RWPE1 (cell line): ENCODE data around the gene YPEL5.

Source experiments
- CTCF ChIA-PET: fragments of 350-600 bp; sonication (Branson Sonifier 250); formaldehyde crosslinking; extraction: SDS; loops from one replicate; lab custom pipeline; 2021; lab: Yijun Ruan, JAX
- POLR2A ChIA-PET: fragments of 400-600 bp; formaldehyde crosslinking; extraction: SDS; loops from one replicate; lab custom pipeline; 2020; ENCODE audit warnings: antibody characterized with exemption; ENCODE audit not compliant: low non-redundant PET; lab: Yijun Ruan, JAX
- DNase-seq: peaks from one replicate; pipeline ENCODE4 v3.0.0; 2012; ENCODE audit warnings: low spot score
- H3K27ac ChIP-seq: fragments of 450-650 bp; 2 replicates; pipeline ENCODE4 v1.5.1; 2017
- TF ChIP-seq, protein P1 (sequence below): fragments of 450-650 bp; conservative IDR thresholded peaks from 2 replicates; pipeline ENCODE4 v1.5.1; 2017; ENCODE audit warnings: low read depth, mild to moderate bottlenecking

YPEL5 gene

DNA sequence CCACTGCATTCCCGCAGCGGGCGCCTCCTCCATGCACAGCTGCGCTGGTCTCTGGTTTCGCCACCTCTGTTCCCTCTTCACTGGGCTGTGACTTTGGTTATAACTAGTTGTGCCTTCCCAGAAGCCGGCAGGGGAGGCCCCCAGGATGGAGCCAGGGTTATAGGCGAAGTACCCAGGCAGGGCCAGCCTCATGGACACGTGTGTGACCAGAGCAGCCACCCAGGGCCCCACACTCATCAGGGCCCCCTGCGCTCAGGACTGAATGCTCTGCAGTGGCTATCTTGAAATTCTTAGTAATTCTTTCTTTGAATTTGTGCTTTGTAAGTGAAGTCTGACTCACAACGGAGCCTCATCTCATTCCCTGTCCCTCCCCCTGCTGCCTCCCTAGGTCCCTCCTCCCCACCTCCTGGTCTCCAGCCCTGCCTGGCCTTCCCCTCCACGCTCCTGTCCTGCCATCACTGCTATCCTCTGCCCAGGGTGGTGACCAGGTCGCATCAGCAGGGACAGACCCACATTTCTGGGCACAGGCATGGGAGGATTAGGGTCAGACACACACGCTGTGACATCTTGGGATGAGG lies 46.4 kb downstream of the YPEL5 start:
- ChIA-PET POLR2A (no interaction called here), CTCF (interaction anchor here (0.5 to 1.8 kb wide), 3 partner anchors 28 to 518 kb away, joined by 3 to 4 read pairs (median 4); no protein-coding TSS in a partner anchor)
- TF ChIP-seq, protein P1, sequence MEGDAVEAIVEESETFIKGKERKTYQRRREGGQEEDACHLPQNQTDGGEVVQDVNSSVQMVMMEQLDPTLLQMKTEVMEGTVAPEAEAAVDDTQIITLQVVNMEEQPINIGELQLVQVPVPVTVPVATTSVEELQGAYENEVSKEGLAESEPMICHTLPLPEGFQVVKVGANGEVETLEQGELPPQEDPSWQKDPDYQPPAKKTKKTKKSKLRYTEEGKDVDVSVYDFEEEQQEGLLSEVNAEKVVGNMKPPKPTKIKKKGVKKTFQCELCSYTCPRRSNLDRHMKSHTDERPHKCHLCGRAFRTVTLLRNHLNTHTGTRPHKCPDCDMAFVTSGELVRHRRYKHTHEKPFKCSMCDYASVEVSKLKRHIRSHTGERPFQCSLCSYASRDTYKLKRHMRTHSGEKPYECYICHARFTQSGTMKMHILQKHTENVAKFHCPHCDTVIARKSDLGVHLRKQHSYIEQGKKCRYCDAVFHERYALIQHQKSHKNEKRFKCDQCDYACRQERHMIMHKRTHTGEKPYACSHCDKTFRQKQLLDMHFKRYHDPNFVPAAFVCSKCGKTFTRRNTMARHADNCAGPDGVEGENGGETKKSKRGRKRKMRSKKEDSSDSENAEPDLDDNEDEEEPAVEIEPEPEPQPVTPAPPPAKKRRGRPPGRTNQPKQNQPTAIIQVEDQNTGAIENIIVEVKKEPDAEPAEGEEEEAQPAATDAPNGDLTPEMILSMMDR, result no peak
- H3K27ac ChIP-seq, result no peak overlapping the region
- DNase-seq, result no peak

DNA sequence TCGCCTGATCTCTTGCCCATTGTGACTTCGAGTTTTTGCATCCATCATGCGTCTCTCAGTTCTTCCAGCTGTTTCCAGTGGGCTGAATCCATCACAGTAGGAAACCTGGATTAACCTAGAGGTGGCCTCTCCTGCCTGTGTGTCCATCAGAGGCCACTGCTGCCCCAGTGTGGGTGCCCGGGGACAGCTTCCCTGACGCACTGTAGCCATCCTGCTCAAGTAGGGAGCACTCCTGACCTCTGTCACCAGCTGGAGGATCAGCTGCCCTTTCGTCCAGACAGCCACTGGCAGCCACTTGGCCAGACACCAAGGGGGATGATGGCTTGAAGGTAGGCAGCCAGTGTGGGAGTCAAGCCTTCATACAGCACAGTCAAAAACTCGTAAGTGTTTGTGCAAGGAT lies 47.6 kb downstream of the YPEL5 start:
- H3K27ac ChIP-seq, result no peak overlapping the region
- POLR2A ChIA-PET, result no interaction called here
- CTCF ChIA-PET, result interaction anchor here (1.8 kb wide), 1 partner anchor 517 kb away, joined by 4 read pairs; no protein-coding TSS in a partner anchor
- TF ChIP-seq, protein P1, result no peak
- no peak for DNase-seq

GRCh38 chr2:30195016-30195415 lies 48.2 kb downstream of the YPEL5 start:
- no peak for DNase-seq
- CTCF ChIA-PET, result interaction anchor here (0.6 kb wide), 1 partner anchor 23 kb away, joined by 4 read pairs; no protein-coding TSS in a partner anchor
- POLR2A ChIA-PET, result no interaction called here
- TF ChIP-seq, protein P1, result no peak
- H3K27ac ChIP-seq, result no peak overlapping the region

GRCh38 chr2:30197570-30198192 lies 50.9 kb downstream of the YPEL5 start:
- no peak overlapping the region for H3K27ac ChIP-seq
- ChIA-PET CTCF (no interaction called here), POLR2A (no interaction called here)
- DNase-seq, result no peak
- TF ChIP-seq, protein P1, result no peak

DNA sequence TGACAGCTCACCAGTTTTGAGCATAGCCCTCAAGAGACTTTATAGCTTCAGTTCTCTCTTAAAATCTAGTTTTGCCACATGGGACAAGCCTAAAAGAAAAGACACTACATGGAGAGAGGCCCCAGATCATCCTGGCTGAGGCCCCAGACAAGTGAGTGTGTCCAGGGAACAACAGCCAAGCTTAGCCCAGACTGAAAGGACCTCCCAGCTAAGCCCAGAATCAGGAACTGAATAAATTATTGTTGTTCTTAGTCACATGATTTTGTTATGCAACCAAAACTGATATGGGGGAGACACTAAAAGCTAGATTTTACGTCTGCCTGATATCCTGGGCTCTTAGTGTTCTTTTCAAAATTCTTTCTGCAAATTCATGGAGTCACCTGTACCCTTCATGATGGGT lies 55.2 kb downstream of the YPEL5 start:
- ChIA-PET CTCF (interaction anchor here (1.0 kb wide), 1 partner anchor 368 kb away, joined by 4 read pairs; no protein-coding TSS in a partner anchor), POLR2A (no interaction called here)
- DNase-seq, result no peak
- TF ChIP-seq, protein P1, result no peak
- no peak overlapping the region for H3K27ac ChIP-seq

DNA sequence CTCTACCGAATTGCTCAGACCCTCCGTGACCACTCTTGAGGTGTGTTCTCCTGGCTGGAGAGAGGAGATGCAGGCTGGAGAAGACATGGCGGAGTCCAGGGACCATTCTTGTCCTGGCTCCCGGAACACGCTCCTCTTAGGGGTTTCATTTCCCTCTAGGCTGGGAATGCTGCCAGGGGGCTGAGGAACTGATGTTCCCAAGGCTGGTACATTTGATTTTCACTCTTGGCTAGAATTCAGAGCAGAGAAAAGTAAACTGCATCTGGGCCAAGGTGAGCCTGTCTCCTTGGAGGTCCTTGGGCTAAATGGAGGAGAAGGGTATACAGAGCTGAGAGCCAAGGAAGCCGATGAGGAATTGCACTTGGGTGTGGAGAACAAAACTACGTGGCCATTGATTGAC lies 56.3 kb downstream of the YPEL5 start:
- ChIA-PET POLR2A (no interaction called here), CTCF (no interaction called here)
- no peak for DNase-seq
- H3K27ac ChIP-seq, result no peak overlapping the region
- TF ChIP-seq, protein P1, result no peak
